Measurements from ENCODE around the gene TEX52.
A peak's percentile ranks its signal among the peaks of the same experiment; 100 is the strongest.

TEX52 gene

DNA sequence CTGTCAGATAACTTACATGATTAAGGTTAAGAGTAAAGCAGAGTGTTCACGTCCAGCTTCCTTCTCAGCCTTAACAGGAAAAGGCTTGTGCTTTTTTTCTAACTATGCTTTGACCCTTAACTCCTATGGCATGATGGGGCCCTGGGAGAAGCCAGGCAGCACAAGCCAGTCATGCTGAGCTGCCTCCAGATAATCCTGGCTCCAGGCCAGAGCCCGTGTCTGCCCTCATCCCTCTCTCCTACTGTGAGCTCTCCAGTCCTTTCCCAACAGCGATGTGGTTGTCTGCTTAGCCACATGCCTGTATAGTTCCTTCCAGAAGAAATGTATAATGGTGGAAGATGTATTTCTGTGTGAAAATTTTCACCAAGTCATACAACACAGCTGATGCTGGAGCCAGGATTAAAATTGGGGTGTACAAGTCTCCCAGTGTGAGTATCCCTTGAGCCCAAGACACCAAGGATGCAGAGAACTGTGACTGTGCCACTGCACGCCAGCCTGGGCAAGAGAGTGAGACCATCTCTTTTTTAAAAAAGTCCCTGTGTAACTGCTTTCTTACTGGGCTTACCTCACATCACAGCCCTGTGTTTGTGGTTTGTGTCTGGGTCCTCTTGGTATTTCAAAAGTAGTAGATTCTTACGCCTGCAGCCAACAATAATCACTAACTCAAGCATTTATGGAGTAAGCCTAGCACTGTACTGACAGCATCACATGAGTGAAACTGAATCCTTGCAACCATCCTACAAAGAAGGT, 52.3 kb downstream of the TEX52 start:
- TF ChIP-seq, protein P1, sequence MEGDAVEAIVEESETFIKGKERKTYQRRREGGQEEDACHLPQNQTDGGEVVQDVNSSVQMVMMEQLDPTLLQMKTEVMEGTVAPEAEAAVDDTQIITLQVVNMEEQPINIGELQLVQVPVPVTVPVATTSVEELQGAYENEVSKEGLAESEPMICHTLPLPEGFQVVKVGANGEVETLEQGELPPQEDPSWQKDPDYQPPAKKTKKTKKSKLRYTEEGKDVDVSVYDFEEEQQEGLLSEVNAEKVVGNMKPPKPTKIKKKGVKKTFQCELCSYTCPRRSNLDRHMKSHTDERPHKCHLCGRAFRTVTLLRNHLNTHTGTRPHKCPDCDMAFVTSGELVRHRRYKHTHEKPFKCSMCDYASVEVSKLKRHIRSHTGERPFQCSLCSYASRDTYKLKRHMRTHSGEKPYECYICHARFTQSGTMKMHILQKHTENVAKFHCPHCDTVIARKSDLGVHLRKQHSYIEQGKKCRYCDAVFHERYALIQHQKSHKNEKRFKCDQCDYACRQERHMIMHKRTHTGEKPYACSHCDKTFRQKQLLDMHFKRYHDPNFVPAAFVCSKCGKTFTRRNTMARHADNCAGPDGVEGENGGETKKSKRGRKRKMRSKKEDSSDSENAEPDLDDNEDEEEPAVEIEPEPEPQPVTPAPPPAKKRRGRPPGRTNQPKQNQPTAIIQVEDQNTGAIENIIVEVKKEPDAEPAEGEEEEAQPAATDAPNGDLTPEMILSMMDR (IDR thresholded peaks at IDR 0.05; ENCODE audit: control insufficient read depth, insufficient read depth, low read depth, low read length, missing control alignments), result no peak
- DNase-seq (ENCODE audit: low read depth), result peak; percentile 38
- H3K4me3 ChIP-seq (ENCODE audit: control insufficient read depth, low read depth, low read length), result no peak overlapping the region

GRCh38 chr12:2803635-2804392, 53.0 kb downstream of the TEX52 start:
- no peak overlapping the region for H3K4me3 ChIP-seq (ENCODE audit: control insufficient read depth, low read depth, low read length)
- DNase-seq (ENCODE audit: low read depth), result no peak

GRCh38 chr12:2801044-2801783, 55.6 kb downstream of the TEX52 start:
- no peak for DNase-seq (ENCODE audit: low read depth)
- no peak overlapping the region for H3K4me3 ChIP-seq (ENCODE audit: control insufficient read depth, low read depth, low read length)

More at GRCh38 chr12:2803635-2804392, 53.0 kb downstream of the TEX52 start:
- TF ChIP-seq, protein P1 (IDR thresholded peaks at IDR 0.05; ENCODE audit: control insufficient read depth, insufficient read depth, low read depth, low read length, missing control alignments), result no peak

GRCh38 chr12:2800046-2800570, 56.7 kb downstream of the TEX52 start:
- no peak for DNase-seq (ENCODE audit: low read depth)
- TF ChIP-seq, protein P1 (IDR thresholded peaks at IDR 0.05; ENCODE audit: control insufficient read depth, insufficient read depth, low read depth, low read length, missing control alignments), result no peak
- H3K4me3 ChIP-seq (ENCODE audit: control insufficient read depth, low read depth, low read length), result no peak overlapping the region

More at GRCh38 chr12:2801044-2801783, 55.6 kb downstream of the TEX52 start:
- TF ChIP-seq, protein P1 (IDR thresholded peaks at IDR 0.05; ENCODE audit: control insufficient read depth, insufficient read depth, low read depth, low read length, missing control alignments), result no peak

Measured in AG09309 (cell line).